Retinal pigment epithelial cell (primary cell): ENCODE data around the gene P4HB.

Source experiments
- DNase-seq: peaks from one replicate; pipeline ENCODE4 v3.0.0-alpha.2; 2010; ENCODE audit warnings: low read depth
- H3K4me3 ChIP-seq: 2 replicates; pipeline ENCODE4 v1.5.1; 2011; ENCODE audit warnings: mild to moderate bottlenecking, low read length, control low read depth, moderate library complexity
- TF ChIP-seq, protein P1 (sequence below): conservative IDR thresholded peaks from 2 replicates; pipeline ENCODE4 v1.5.1; 2011; ENCODE audit warnings: low read depth, low read length, control low read depth, inconsistent platforms

The P4HB gene

DNA sequence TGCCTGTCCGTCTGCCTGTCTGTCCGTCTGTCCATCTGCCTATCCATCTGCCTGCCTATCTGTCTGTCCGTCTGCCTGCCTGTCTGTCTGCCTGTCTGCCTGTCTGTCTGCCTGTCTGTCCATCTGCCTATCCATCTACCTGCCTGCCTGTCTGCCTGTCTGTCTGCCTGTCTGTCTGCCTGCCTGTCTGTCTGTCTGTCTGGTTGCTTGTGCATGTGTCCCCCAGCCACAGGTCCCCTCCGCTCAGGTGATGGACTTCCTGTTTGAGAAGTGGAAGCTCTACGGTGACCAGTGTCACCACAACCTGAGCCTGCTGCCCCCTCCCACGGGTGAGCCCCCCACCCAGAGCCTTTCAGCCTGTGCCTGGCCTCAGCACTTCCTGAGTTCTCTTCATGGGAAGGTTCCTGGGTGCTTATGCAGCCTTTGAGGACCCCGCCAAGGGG lies 50.8 kb downstream of the P4HB start:
- TF ChIP-seq, protein P1, sequence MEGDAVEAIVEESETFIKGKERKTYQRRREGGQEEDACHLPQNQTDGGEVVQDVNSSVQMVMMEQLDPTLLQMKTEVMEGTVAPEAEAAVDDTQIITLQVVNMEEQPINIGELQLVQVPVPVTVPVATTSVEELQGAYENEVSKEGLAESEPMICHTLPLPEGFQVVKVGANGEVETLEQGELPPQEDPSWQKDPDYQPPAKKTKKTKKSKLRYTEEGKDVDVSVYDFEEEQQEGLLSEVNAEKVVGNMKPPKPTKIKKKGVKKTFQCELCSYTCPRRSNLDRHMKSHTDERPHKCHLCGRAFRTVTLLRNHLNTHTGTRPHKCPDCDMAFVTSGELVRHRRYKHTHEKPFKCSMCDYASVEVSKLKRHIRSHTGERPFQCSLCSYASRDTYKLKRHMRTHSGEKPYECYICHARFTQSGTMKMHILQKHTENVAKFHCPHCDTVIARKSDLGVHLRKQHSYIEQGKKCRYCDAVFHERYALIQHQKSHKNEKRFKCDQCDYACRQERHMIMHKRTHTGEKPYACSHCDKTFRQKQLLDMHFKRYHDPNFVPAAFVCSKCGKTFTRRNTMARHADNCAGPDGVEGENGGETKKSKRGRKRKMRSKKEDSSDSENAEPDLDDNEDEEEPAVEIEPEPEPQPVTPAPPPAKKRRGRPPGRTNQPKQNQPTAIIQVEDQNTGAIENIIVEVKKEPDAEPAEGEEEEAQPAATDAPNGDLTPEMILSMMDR, result no peak
- H3K4me3 ChIP-seq, result no peak overlapping the region
- DNase-seq, result no peak

DNA sequence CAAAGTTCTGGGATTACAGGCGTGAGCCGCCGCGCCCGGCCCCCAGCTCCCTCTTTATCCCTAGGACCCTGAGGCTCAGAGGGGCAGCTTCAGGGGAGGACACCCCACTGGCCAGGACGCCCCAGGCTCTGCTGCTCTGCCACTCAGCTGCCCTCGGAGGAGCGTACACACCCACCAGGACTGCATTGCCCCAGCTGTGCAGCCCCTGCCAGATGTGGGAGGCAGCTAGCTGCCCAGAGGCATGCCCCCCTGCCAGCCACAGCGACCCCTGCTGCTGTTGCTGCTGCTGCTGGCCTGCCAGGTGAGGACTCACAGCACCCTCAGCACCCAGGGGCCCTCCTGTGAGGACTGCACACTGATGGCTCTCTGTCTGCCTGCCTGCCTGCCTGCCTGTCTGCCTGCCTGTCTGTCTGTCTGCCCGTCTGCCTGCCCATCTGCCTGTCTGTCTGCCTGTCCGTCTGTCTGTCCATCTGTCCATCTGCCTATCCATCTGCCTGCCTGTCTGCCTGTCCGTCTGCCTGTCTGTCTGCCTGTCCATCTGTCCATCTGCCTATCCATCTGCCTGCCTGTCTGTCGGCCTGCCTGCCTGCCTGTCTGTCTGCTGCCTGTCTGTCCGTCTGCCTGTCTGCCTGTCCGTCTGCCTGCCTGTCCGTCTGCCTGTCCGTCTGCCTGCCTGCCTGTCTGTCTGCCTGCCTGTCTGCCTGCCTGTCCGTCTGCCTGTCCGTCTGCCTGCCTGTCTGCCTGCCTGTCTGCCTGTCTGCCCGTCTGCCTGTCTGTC lies 51.4 kb downstream of the P4HB start:
- H3K4me3 ChIP-seq, result no peak overlapping the region
- DNase-seq, result no peak
- TF ChIP-seq, protein P1, result peak; percentile 21

DNA sequence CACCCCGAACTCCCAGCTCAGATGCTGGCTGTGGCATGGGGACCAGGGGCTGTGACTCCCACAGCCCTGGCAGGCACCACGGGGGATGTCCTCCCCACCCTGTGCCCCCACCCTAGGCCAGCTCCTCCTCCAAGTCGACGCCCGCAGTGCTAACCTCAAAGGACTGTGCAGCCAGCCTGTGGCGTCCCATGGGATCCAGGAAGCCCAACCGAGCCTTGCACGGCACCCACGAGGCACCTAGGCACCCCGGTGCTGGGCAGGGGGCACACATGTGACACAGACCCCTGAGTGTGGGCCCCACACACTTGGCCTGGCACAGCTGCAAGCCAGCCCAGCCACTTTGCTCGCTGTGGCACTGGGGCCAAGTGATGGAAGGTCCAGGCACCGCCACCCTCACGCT lies 52.5 kb downstream of the P4HB start:
- DNase-seq, result no peak
- TF ChIP-seq, protein P1, result no peak
- no peak overlapping the region for H3K4me3 ChIP-seq

DNA sequence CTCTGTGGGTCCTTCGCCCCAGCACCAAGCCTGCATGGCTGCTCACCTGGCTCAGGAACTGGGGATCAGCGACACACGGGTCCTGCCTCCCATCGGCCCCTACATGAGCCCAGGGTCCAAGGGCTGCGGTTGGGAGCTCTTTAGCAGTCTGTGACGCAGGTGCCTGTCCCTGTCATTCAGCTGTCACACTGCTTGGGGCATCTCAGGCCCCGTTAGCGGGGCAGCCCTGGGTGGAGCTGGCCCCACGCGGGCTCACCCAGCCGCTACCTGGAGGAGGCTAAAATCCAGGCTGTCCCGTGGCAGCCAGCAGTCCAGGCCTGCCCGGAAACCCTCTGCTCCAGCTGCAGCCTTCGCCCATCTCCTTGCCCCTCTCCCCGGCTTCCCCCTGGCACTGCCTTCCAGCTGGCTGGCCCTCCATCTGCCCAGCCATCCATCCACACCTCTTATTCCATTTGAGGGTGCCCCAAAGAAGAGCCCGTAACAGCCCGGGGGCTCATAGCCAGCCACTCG lies 53.1 kb downstream of the P4HB start:
- TF ChIP-seq, protein P1, result no peak
- no peak overlapping the region for H3K4me3 ChIP-seq
- no peak for DNase-seq

DNA sequence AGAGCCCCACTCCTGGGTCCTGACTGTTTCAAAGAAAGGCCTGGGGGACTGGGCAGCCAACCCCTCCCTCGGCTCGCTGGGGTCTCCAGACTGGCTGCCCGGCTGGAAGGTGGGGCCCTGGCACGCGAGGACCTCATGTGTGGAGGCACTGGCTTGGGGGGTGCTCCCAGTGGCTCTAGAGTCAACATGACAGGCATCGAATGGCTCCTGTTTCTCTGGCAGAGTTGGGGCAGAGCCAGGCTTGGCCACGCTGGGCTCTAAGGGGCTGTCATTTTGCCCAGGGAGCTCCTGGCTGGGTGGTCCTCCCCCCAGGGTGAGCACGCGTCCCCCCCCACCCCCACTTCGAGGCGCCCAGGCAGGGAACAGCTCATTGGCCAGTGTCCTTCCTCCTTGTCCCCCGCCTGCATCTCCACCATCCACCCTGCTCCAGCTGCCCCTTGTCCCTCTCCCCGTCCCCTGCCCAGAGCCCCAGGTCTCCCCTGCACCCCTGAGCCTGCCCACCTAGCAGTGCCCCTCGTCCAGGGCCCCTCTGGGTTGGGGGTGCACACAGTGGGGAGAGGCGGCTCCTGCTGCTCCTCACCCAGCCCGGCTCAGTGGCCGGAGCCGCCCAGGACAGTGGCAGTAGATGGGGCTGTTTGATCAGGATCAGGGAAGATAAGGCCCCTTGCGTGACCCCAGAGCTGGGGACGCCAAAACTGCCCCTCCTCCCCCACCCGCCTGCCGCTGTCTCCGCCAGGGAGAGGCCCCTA lies 53.7 kb downstream of the P4HB start:
- DNase-seq, result no peak
- no peak overlapping the region for H3K4me3 ChIP-seq
- TF ChIP-seq, protein P1, result no peak

DNA sequence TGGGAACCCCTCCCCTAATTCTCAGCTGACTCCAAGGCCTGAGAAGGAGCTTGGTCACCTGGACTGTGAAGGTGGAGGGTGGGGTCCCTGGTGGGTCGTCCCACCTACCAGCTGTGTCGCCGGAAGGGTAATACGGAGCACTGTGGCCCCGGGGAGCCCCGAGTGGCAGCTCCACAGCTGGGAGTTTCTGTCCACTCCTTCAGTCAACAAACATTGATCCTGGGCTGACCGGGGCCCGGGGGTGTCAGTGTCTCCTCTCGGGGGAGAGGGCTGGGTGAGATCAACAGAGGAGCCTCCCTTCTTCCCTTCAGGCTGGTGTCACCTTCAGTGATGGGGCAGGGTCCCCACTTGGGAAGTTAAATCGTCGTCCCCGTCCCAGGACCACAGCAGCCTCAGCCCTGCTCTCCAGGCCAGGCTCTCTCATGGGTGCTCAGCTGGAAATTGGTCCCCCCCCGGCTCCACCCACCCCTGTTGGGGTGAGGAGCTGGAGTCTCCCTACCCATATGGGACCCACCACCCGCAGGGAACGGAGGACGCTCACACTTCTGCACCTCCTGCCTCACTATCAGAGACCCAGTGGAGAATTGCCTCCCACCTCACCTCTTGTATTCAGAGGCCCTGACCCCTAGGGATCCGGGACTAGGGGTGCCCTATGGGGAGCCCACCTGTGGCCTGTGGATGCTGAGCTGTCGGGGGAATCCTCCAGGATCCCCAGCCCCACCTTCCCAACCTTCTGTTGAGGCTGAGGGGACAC lies 54.5 kb downstream of the P4HB start:
- TF ChIP-seq, protein P1, result no peak
- DNase-seq, result no peak
- no peak overlapping the region for H3K4me3 ChIP-seq
